NCI-H345 (cell line): ENCODE data around the gene COL9A3.

ENCODE experiments used
- DNase-seq: peaks from one replicate; lab custom pipeline; 2025; lab: John Stamatoyannopoulos, UW

Gene COL9A3

GRCh38 chr20:62796699-62797491, 20.0 kb upstream of the COL9A3 start:
- DNase-seq: no peak

- DNase-seq: no peak
These were observed 18.9 kb upstream of the COL9A3 start for GRCh38 chr20:62797671-62798532.

GRCh38 chr20:62799036-62799435, 17.8 kb upstream of the COL9A3 start:
- no peak for DNase-seq

- DNase-seq: no peak
These were observed 17.4 kb upstream of the COL9A3 start for GRCh38 chr20:62799459-62799858.

GRCh38 chr20:62799873-62800272, 17.0 kb upstream of the COL9A3 start:
- DNase-seq: no peak

GRCh38 chr20:62800314-62801259, 16.3 kb upstream of the COL9A3 start:
- no peak for DNase-seq

- DNase-seq: no peak
These were observed 15.4 kb upstream of the COL9A3 start for GRCh38 chr20:62801284-62802010.

- DNase-seq: no peak
These were observed 14.7 kb upstream of the COL9A3 start for GRCh38 chr20:62802026-62802712.

GRCh38 chr20:62804021-62804626, 12.7 kb upstream of the COL9A3 start:
- DNase-seq: peak; percentile 50

GRCh38 chr20:62804627-62805154, 12.2 kb upstream of the COL9A3 start, which contains the start of gene OGFR:
Gene OGFR (plus strand): TSS chr20:62804835. CDS start chr20:62804860, 25 bp downstream.
- DNase-seq: peak; percentile 77

GRCh38 chr20:62805155-62805710, 11.6 kb upstream of the COL9A3 start:
- DNase-seq: peak; percentile 39

GRCh38 chr20:62805711-62806382, 11.0 kb upstream of the COL9A3 start:
- DNase-seq: no peak

- no peak for DNase-seq
These were observed 10.3 kb upstream of the COL9A3 start for GRCh38 chr20:62806383-62807050.

- no peak for DNase-seq
These were observed 9.2 kb upstream of the COL9A3 start for GRCh38 chr20:62807444-62808210.

GRCh38 chr20:62808211-62808865, 8.5 kb upstream of the COL9A3 start:
- peak; percentile 61 for DNase-seq

GRCh38 chr20:62809530-62810428, 7.1 kb upstream of the COL9A3 start:
- no peak for DNase-seq
